ENCODE measurements around the gene AUTS2.

DNA sequence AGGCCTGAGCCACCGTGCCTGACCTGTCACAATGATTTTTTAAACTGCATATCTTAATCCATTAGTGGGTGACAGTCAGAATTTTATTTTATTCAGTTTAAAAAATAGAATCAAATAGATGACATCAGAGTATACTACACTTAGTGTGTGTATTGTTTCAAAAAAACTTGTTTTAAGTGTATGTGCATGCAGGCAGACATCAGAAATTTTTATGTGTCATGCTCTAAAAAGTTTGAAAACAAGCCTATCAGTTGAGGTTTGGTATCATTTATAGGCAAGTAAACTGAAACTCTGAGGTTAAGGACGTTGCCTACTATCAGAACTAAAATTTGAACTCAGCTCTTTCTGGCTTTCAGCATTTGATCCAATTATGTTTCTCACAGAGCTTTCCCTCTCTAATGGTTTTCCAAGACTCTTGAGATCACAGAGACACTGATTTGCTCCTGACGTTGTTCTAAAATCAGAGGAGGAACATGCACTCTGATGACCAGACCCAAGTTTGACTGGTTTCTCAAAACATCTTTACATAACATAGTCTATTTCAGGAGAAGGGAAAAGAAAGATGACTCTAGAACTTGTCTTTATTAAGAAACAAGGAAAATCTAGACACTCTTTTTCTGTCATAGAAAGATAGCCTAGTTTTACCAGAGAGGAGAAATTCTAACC lies 188.6 kb downstream of the AUTS2 start:
- TF ChIP-seq, protein P1, sequence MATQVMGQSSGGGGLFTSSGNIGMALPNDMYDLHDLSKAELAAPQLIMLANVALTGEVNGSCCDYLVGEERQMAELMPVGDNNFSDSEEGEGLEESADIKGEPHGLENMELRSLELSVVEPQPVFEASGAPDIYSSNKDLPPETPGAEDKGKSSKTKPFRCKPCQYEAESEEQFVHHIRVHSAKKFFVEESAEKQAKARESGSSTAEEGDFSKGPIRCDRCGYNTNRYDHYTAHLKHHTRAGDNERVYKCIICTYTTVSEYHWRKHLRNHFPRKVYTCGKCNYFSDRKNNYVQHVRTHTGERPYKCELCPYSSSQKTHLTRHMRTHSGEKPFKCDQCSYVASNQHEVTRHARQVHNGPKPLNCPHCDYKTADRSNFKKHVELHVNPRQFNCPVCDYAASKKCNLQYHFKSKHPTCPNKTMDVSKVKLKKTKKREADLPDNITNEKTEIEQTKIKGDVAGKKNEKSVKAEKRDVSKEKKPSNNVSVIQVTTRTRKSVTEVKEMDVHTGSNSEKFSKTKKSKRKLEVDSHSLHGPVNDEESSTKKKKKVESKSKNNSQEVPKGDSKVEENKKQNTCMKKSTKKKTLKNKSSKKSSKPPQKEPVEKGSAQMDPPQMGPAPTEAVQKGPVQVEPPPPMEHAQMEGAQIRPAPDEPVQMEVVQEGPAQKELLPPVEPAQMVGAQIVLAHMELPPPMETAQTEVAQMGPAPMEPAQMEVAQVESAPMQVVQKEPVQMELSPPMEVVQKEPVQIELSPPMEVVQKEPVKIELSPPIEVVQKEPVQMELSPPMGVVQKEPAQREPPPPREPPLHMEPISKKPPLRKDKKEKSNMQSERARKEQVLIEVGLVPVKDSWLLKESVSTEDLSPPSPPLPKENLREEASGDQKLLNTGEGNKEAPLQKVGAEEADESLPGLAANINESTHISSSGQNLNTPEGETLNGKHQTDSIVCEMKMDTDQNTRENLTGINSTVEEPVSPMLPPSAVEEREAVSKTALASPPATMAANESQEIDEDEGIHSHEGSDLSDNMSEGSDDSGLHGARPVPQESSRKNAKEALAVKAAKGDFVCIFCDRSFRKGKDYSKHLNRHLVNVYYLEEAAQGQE (IDR thresholded peaks at IDR 0.05; ENCODE audit: low read depth, low read length): no peak
- TF ChIP-seq ZSCAN29 (IDR thresholded peaks at IDR 0.05) (no peak), USF1 (IDR thresholded peaks at IDR 0.05; ENCODE audit: borderline replicate concordance, extremely low read length, insufficient read depth, low read depth, low read length) (no peak), YY1 (IDR thresholded peaks at IDR 0.05; ENCODE audit: low read depth, low read length) (no peak), MAX (IDR thresholded peaks at IDR 0.05; ENCODE audit: low read depth, low read length) (no peak), USF2 (IDR thresholded peaks at IDR 0.05; ENCODE audit: borderline replicate concordance, low read depth, low read length) (no peak), ZNF384 (IDR thresholded peaks at IDR 0.05; ENCODE audit: borderline replicate concordance, low read depth, low read length) (no peak)
- TF ChIP-seq, protein P2, sequence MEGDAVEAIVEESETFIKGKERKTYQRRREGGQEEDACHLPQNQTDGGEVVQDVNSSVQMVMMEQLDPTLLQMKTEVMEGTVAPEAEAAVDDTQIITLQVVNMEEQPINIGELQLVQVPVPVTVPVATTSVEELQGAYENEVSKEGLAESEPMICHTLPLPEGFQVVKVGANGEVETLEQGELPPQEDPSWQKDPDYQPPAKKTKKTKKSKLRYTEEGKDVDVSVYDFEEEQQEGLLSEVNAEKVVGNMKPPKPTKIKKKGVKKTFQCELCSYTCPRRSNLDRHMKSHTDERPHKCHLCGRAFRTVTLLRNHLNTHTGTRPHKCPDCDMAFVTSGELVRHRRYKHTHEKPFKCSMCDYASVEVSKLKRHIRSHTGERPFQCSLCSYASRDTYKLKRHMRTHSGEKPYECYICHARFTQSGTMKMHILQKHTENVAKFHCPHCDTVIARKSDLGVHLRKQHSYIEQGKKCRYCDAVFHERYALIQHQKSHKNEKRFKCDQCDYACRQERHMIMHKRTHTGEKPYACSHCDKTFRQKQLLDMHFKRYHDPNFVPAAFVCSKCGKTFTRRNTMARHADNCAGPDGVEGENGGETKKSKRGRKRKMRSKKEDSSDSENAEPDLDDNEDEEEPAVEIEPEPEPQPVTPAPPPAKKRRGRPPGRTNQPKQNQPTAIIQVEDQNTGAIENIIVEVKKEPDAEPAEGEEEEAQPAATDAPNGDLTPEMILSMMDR (IDR thresholded peaks at IDR 0.05 in 2 of 3, conservative IDR thresholded peaks at IDR 0.05 in 1 of 3; ENCODE audit: control insufficient read depth in 2 of 3, extremely low read depth in 1 of 3, insufficient read depth in 1 of 3, low read depth in 3 of 3, low read length in 3 of 3): no peak

All from GM12878 (cell line).